Head of caudate nucleus (tissue), 42 donors: ENCODE data around the gene RPS6KA6.

Experiments
- DNase-seq, 42 donors: peaks; one replicate each; pipeline versions ENCODE4 v3.0.0 to v3.0.0-alpha.2; 2020 to 2021; ENCODE audit warnings: mixed read lengths in 7 of 42
- intact Hi-C: fragments of 100-400 bp; cut with DNase I; formaldehyde crosslinking; loops from one replicate; pipeline ENCODE4 v1.15.0; 2022

The RPS6KA6 gene

GRCh38 chrX:84187533-84188319 lies at the start of gene RPS6KA6:
Gene RPS6KA6 (minus strand): TSS chrX:84188199. CDS start chrX:84187899, 300 bp downstream.
- peak; percentile 1 to 61 (median 38) for DNase-seq
- intact Hi-C loops: no loop called here

GRCh38 chrX:84224741-84225140 lies 36.7 kb upstream of the RPS6KA6 start:
- no peak for DNase-seq
- intact Hi-C loops: no loop called here

GRCh38 chrX:84223261-84223660 lies 35.3 kb upstream of the RPS6KA6 start:
- intact Hi-C loops: no loop called here
- DNase-seq: no peak

GRCh38 chrX:84221181-84221580 lies 33.2 kb upstream of the RPS6KA6 start:
- intact Hi-C loops: no loop called here
- no peak for DNase-seq

GRCh38 chrX:84219551-84219950 lies 31.6 kb upstream of the RPS6KA6 start:
- DNase-seq: peak in 2 of 42 donors; percentile 3 to 4
- intact Hi-C loops: no loop called here

- intact Hi-C loops: no loop called here
- no peak for DNase-seq
Measured at GRCh38 chrX:84218726-84219125, 30.7 kb upstream of the RPS6KA6 start.

GRCh38 chrX:84216881-84217280 lies 28.9 kb upstream of the RPS6KA6 start:
- no peak for DNase-seq
- intact Hi-C loops: no loop called here

- intact Hi-C loops: no loop called here
- DNase-seq: no peak
Measured at GRCh38 chrX:84216406-84216805, 28.4 kb upstream of the RPS6KA6 start.

GRCh38 chrX:84205276-84205675 lies 17.3 kb upstream of the RPS6KA6 start:
- intact Hi-C loops: no loop called here

GRCh38 chrX:84199688-84200087 lies 11.7 kb upstream of the RPS6KA6 start:
- intact Hi-C loops: no loop called here
- no peak for DNase-seq

More at GRCh38 chrX:84205276-84205675, 17.3 kb upstream of the RPS6KA6 start:
- DNase-seq: no peak

GRCh38 chrX:84197550-84197949 lies 9.6 kb upstream of the RPS6KA6 start:
- DNase-seq: no peak
- intact Hi-C loops: no loop called here

GRCh38 chrX:84192006-84192405 lies 4.0 kb upstream of the RPS6KA6 start:
- intact Hi-C loops: no loop called here
- no peak for DNase-seq

- intact Hi-C loops: no loop called here
- no peak for DNase-seq
Measured at GRCh38 chrX:84189125-84189524, 1.1 kb upstream of the RPS6KA6 start.

- intact Hi-C loops: no loop called here
- DNase-seq: peak; percentile 6 to 76 (median 56)
Measured at GRCh38 chrX:84188320-84188834, 378 bp upstream of the RPS6KA6 start.

GRCh38 chrX:84186603-84187532 lies 1.1 kb downstream of the RPS6KA6 start:
- DNase-seq: peak in 3 of 42 donors; percentile 1 to 36 (median 4)
- intact Hi-C loops: no loop called here

GRCh38 chrX:84182516-84182915 lies 5.5 kb downstream of the RPS6KA6 start:
- no peak for DNase-seq

GRCh38 chrX:84175958-84176357 lies 12.0 kb downstream of the RPS6KA6 start:
- DNase-seq: no peak

More at GRCh38 chrX:84182516-84182915, 5.5 kb downstream of the RPS6KA6 start:
- intact Hi-C loops: no loop called here

GRCh38 chrX:84175274-84175673 lies 12.7 kb downstream of the RPS6KA6 start:
- intact Hi-C loops: no loop called here
- no peak for DNase-seq

More at GRCh38 chrX:84175958-84176357, 12.0 kb downstream of the RPS6KA6 start:
- intact Hi-C loops: no loop called here

- DNase-seq: no peak
- intact Hi-C loops: no loop called here
Measured at GRCh38 chrX:84174348-84174747, 13.7 kb downstream of the RPS6KA6 start.

- intact Hi-C loops: no loop called here
- no peak for DNase-seq
Measured at GRCh38 chrX:84170931-84171330, 17.1 kb downstream of the RPS6KA6 start.
